Kasumi-1 (cell line): ENCODE data around the gene LHPP.
"Not testable (repeated sequence)": the region's sequence is repeated elsewhere in the genome, so short reads cannot be mapped to it uniquely, and the experiment has no call there.

ENCODE experiments used
- DNase-seq, 2 experiments: peaks; one replicate each; lab custom pipeline; 2025; lab: John Stamatoyannopoulos, UW

The LHPP gene

GRCh38 chr10:124573726-124574455 is 112.3 kb downstream of the LHPP start:
- no peak for DNase-seq

GRCh38 chr10:124574456-124575070 is 112.9 kb downstream of the LHPP start:
- DNase-seq, result no peak

- no peak for DNase-seq
These were observed 113.7 kb downstream of the LHPP start for GRCh38 chr10:124575107-124576035.

- DNase-seq, result no peak
These were observed 115.2 kb downstream of the LHPP start for GRCh38 chr10:124576526-124577420.

GRCh38 chr10:124577651-124578050 is 116.0 kb downstream of the LHPP start:
- DNase-seq, result no peak

GRCh38 chr10:124578231-124579010 is 116.8 kb downstream of the LHPP start:
- DNase-seq, result no peak

GRCh38 chr10:124579011-124579399 is 117.4 kb downstream of the LHPP start:
- no peak for DNase-seq

GRCh38 chr10:124586142-124586541 is 124.5 kb downstream of the LHPP start:
- no peak for DNase-seq

- DNase-seq, result no peak
These were observed 126.2 kb downstream of the LHPP start for GRCh38 chr10:124587811-124588211.

GRCh38 chr10:124588341-124588735 is 126.7 kb downstream of the LHPP start:
- not testable (repeated sequence) for DNase-seq

GRCh38 chr10:124588736-124589490 is 127.3 kb downstream of the LHPP start:
- no peak for DNase-seq

- DNase-seq, result no peak
These were observed 127.9 kb downstream of the LHPP start for GRCh38 chr10:124589491-124590041.

- no peak for DNase-seq
These were observed 128.8 kb downstream of the LHPP start for GRCh38 chr10:124590216-124591122.

- no peak for DNase-seq
These were observed 129.5 kb downstream of the LHPP start for GRCh38 chr10:124591123-124591495.

GRCh38 chr10:124592101-124592500 is 130.5 kb downstream of the LHPP start:
- no peak for DNase-seq

GRCh38 chr10:124592736-124593430 is 131.3 kb downstream of the LHPP start:
- no peak for DNase-seq

GRCh38 chr10:124593431-124593985 is 131.9 kb downstream of the LHPP start:
- DNase-seq, result no peak

- DNase-seq, result no peak
These were observed 132.6 kb downstream of the LHPP start for GRCh38 chr10:124594240-124594639.
